Transverse colon (tissue), 4 donors: ENCODE data around the gene SRD5A2. TPM values are rescaled to one million over a fixed set of nuclear protein-coding genes. Genes with fewer than 3 reads are reported as not detected.
"Not testable (repeated sequence)": the region's sequence is repeated elsewhere in the genome, so short reads cannot be mapped to it uniquely, and the experiment has no call there.

ENCODE experiments used
- DNase-seq: peaks from one replicate; pipeline ENCODE4 v3.0.0-alpha.2; 2019
- H3K27ac ChIP-seq, 4 donors: fragments of 200-600 bp; sonication (generic); 2 replicates each; pipeline ENCODE4 v1.5.1; 2016 to 2018; ENCODE audit warnings: inconsistent platforms in 4 of 4
- H3K27me3 ChIP-seq: fragments of 200-600 bp; sonication (generic); 2 replicates; pipeline ENCODE4 v1.5.1; 2017; ENCODE audit warnings: inconsistent platforms
- H3K36me3 ChIP-seq, 4 donors: fragments of 200-600 bp; sonication (generic); 2 replicates each; pipeline ENCODE4 v1.5.1; 2017 to 2019; ENCODE audit warnings: inconsistent platforms in 4 of 4
- H3K4me1 ChIP-seq, 4 donors: fragments of 200-600 bp; sonication (generic); 2 replicates each; pipeline ENCODE4 v1.5.1; 2017 to 2020; ENCODE audit warnings: inconsistent platforms in 4 of 4
- H3K4me3 ChIP-seq, 4 donors: fragments of 200-600 bp; sonication (generic); 1 replicate in 1 of 4; 2 replicates in 3 of 4; pipeline versions ENCODE4 v1.5.1 to v1.6.1; 2017 to 2019; ENCODE audit warnings: inconsistent platforms in 4 of 4
- H3K9me3 ChIP-seq, 2 donors: fragments of 200-600 bp; sonication (generic); 2 replicates each; pipeline ENCODE4 v1.5.1; 2017 to 2019; ENCODE audit warnings: inconsistent platforms in 2 of 2
- CTCF ChIP-seq, 5 experiments: fragments of 200-600 bp in 3 of 5; fragments of 450-650 bp in 2 of 5; sonication (generic) in 3 of 5; IDR thresholded peaks; 1 replicate in 2 of 5; 2 replicates in 3 of 5; pipeline ENCODE4 v1.5.1; 2016 to 2017; ENCODE audit warnings: antibody characterized with exemption in 5 of 5, inconsistent platforms in 3 of 5, mild to moderate bottlenecking in 2 of 5, moderate library complexity in 1 of 5
- EP300 ChIP-seq: sonication (generic); formaldehyde crosslinking; IDR thresholded peaks from one replicate; pipeline ENCODE4 v1.6.1; 2017; ENCODE audit warnings: antibody characterized with exemption, low read depth
- POLR2A ChIP-seq: fragments of 450-650 bp; IDR thresholded peaks from one replicate; pipeline ENCODE4 v1.6.1; 2016; ENCODE audit warnings: antibody characterized with exemption, mild to moderate bottlenecking, moderate library complexity
- POLR2AphosphoS5 ChIP-seq, 3 donors: sonication (generic); formaldehyde crosslinking; IDR thresholded peaks; one replicate each; pipeline ENCODE4 v1.6.1; 2016; ENCODE audit warnings: antibody characterized with exemption in 3 of 3
- WGBS, 2 donors: methylation state at CpG; one replicate each; pipeline ENCODE4 v1.1.5; 2018; ENCODE audit warnings: low coverage in 1 of 2; 5-methylcytosine and 5-hydroxymethylcytosine counted together
- in situ Hi-C, 4 donors: fragments of 200-750 bp; cut with MboI; loops; one replicate each; pipeline versions ENCODE4 v1.15.0 to v1.15.1; 2017; ENCODE audit warnings: low sequenced_read_pairs in 3 of 4, low pct_ligation_motif_present in 1 of 4, low pct_unique_long_range_greater_than_20kb in 1 of 4
- intact Hi-C: fragments of 100-400 bp; cut with DNase I; formaldehyde crosslinking; loops from one replicate; pipeline ENCODE4 v1.15.1; 2023; ENCODE audit warnings: low total_unique reads
- total RNA-seq, 4 donors: library from RNA; depleted of rRNA; stranded (reverse); fragments of >200 nt; gene quantifications; one replicate each; pipeline ENCODE4 v1.1.0, GENCODE V29; 2016

The SRD5A2 gene
- total RNA-seq, 4 donors from 2014 or later: not detected

- Histone ChIP-seq H3K36me3 (no peaks in the 10 kb centered on the region), H3K4me1 (no peaks in the 10 kb centered on the region), H3K27me3 (no peaks in the 10 kb centered on the region), H3K9me3 (no peaks in the 10 kb centered on the region), H3K4me3 (no peak overlapping the region), H3K27ac (no peak overlapping the region)
- WGBS, 2 donors: 87% methylated on average over 3 of the region's 3 CpGs
- TF ChIP-seq CTCF (IDR thresholded peaks at IDR 0.05) (no peak), POLR2AphosphoS5 (IDR thresholded peaks at IDR 0.05) (no peak), EP300 (no peak), POLR2A (no peak)
- DNase-seq: no peak
- in situ Hi-C loops (no loop called here), intact Hi-C loops (no loop called here)
These were observed 67.2 kb downstream of the SRD5A2 start for GRCh38 chr2:31513553-31513952.

- no peaks in the 10 kb centered on the region for H3K4me1 ChIP-seq
- DNase-seq: no peak
These were observed 69.4 kb downstream of the SRD5A2 start for GRCh38 chr2:31511376-31511775.

GRCh38 chr2:31505111-31505510 is 75.6 kb downstream of the SRD5A2 start:
- H3K27me3 ChIP-seq: no peaks in the 10 kb centered on the region
- no peak overlapping the region for H3K27ac ChIP-seq
- H3K4me3 ChIP-seq: no peak overlapping the region
- 52 to 57% methylated on average over 2 of the region's 2 CpGs for WGBS, 2 donors
- H3K9me3 ChIP-seq: no peaks in the 10 kb centered on the region
- intact Hi-C loops: no loop called here
- no peaks in the 10 kb centered on the region for H3K36me3 ChIP-seq
- DNase-seq: no peak
- in situ Hi-C loops: no loop called here
- TF ChIP-seq EP300: no peak
- no peak for TF ChIP-seq POLR2A
- TF ChIP-seq CTCF (IDR thresholded peaks at IDR 0.05): no peak
- TF ChIP-seq POLR2AphosphoS5 (IDR thresholded peaks at IDR 0.05): no peak
- H3K4me1 ChIP-seq: peaks cover 0 to 16% (median 0%) of the 10 kb centered on the region in 4 donors

More at GRCh38 chr2:31511376-31511775, 69.4 kb downstream of the SRD5A2 start:
- H3K36me3 ChIP-seq: no peaks in the 10 kb centered on the region
- intact Hi-C loops (no loop called here), in situ Hi-C loops (no loop called here)
- no peaks in the 10 kb centered on the region for H3K9me3 ChIP-seq
- no peak for TF ChIP-seq POLR2AphosphoS5 (IDR thresholded peaks at IDR 0.05)
- no peak for TF ChIP-seq CTCF (IDR thresholded peaks at IDR 0.05)
- TF ChIP-seq POLR2A: no peak
- no peak for TF ChIP-seq EP300
- no peaks in the 10 kb centered on the region for H3K27me3 ChIP-seq
- no peak overlapping the region for H3K27ac ChIP-seq
- H3K4me3 ChIP-seq: no peak overlapping the region

- 40% methylated on average over 1 to 2 of the region's 2 CpGs for WGBS, 2 donors
- no peak overlapping the region for H3K27ac ChIP-seq
These were observed 76.4 kb downstream of the SRD5A2 start for GRCh38 chr2:31504311-31504710.

GRCh38 chr2:31496451-31496874 is 84.3 kb downstream of the SRD5A2 start:
- H3K27me3 ChIP-seq, H3K4me1 ChIP-seq, H3K36me3 ChIP-seq, intact Hi-C loops, H3K9me3 ChIP-seq, in situ Hi-C loops: not testable (repeated sequence)
- Histone ChIP-seq H3K4me3 (peak overlapping the region in 1 of 4 donors; percentile 27), H3K27ac (peak overlapping the region in 1 of 4 donors; percentile 12)
- DNase-seq: peak; percentile 18
- WGBS, 2 donors: 87% methylated on average over 21 of the region's 21 CpGs; no CpG with 5 or more reads in 1 of the 2 donors

More at GRCh38 chr2:31504311-31504710, 76.4 kb downstream of the SRD5A2 start:
- Histone ChIP-seq H3K27me3 (no peaks in the 10 kb centered on the region), H3K9me3 (no peaks in the 10 kb centered on the region), H3K36me3 (no peaks in the 10 kb centered on the region), H3K4me1 (peaks cover 0 to 16% (median 0%) of the 10 kb centered on the region in 4 donors), H3K4me3 (no peak overlapping the region)
- DNase-seq: peak; percentile 15
- TF ChIP-seq POLR2AphosphoS5 (IDR thresholded peaks at IDR 0.05): no peak
- no peak for TF ChIP-seq POLR2A
- TF ChIP-seq EP300: no peak
- no peak for TF ChIP-seq CTCF (IDR thresholded peaks at IDR 0.05)
- in situ Hi-C loops: no loop called here
- intact Hi-C loops: no loop called here

GRCh38 chr2:31489339-31489738 is 91.4 kb downstream of the SRD5A2 start:
- H3K9me3 ChIP-seq, H3K4me3 ChIP-seq, in situ Hi-C loops, H3K4me1 ChIP-seq, intact Hi-C loops, H3K27me3 ChIP-seq, H3K27ac ChIP-seq, DNase-seq, H3K36me3 ChIP-seq: not testable (repeated sequence)
- 48% methylated on average over 3 of the region's 3 CpGs; no CpG with 5 or more reads in 1 of the 2 donors for WGBS, 2 donors
